ENCODE data around the gene SLC27A5.
"Not testable (repeated sequence)": the region's sequence is repeated elsewhere in the genome, so short reads cannot be mapped to it uniquely, and the experiment has no call there.

Gene SLC27A5

DNA sequence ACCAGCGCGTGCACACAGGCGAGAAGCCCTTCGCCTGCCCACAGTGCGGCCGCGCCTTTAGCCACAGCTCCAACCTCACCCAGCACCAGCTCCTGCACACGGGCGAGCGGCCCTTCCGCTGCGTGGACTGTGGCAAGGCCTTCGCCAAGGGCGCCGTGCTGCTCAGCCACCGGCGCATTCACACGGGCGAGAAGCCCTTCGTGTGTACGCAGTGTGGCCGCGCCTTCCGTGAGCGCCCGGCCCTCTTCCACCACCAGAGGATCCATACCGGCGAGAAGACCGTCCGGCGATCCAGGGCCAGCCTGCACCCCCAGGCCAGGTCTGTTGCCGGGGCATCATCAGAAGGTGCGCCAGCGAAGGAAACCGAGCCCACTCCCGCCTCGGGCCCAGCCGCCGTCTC lies 40.1 kb downstream of the SLC27A5 start:
- no peaks in the 10 kb centered on the region for H3K9me2 ChIP-seq (replicated peaks; ENCODE audit: insufficient read depth, low read length)
- H3K27ac ChIP-seq (ENCODE audit: low read length): no peak overlapping the region
- H3K9ac ChIP-seq (ENCODE audit: low read length): no peak overlapping the region
- no peak overlapping the region for H3K4me3 ChIP-seq (ENCODE audit: low read length)
- H3F3A ChIP-seq (ENCODE audit: insufficient read depth, low read length): peaks cover 8% of the 10 kb centered on the region
- H3K4me1 ChIP-seq (ENCODE audit: low read length): no peaks in the 10 kb centered on the region
- no peak for TF ChIP-seq EZH2phosphoT487 (IDR thresholded peaks at IDR 0.05; ENCODE audit: low read length)
- TF ChIP-seq, protein P1, sequence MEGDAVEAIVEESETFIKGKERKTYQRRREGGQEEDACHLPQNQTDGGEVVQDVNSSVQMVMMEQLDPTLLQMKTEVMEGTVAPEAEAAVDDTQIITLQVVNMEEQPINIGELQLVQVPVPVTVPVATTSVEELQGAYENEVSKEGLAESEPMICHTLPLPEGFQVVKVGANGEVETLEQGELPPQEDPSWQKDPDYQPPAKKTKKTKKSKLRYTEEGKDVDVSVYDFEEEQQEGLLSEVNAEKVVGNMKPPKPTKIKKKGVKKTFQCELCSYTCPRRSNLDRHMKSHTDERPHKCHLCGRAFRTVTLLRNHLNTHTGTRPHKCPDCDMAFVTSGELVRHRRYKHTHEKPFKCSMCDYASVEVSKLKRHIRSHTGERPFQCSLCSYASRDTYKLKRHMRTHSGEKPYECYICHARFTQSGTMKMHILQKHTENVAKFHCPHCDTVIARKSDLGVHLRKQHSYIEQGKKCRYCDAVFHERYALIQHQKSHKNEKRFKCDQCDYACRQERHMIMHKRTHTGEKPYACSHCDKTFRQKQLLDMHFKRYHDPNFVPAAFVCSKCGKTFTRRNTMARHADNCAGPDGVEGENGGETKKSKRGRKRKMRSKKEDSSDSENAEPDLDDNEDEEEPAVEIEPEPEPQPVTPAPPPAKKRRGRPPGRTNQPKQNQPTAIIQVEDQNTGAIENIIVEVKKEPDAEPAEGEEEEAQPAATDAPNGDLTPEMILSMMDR (IDR thresholded peaks at IDR 0.05; ENCODE audit: low read length): no peak
- no peak for TF ChIP-seq EZH2 (optimal IDR thresholded peaks at IDR 0.05; ENCODE audit: low read depth, low read length)
- no peak overlapping the region for H3K4me2 ChIP-seq (ENCODE audit: low read depth, low read length)
- H4K20me1 ChIP-seq (ENCODE audit: insufficient read depth, low read length): no peaks in the 10 kb centered on the region
- 0 out of 2 replicates have a peak, but pooled peaks cover 4% of the 10 kb centered on the region for H3K36me3 ChIP-seq (replicated peaks; ENCODE audit: insufficient read depth, low read length)
- H3K79me2 ChIP-seq (ENCODE audit: low read length): peaks cover 26% of the 10 kb centered on the region
- no peaks in the 10 kb centered on the region for H3K9me3 ChIP-seq (replicated peaks; ENCODE audit: insufficient read depth, low read length)
- no peak for DNase-seq
- no peak overlapping the region for H2AFZ ChIP-seq (ENCODE audit: low read length)
- no peaks in the 10 kb centered on the region for H3K27me3 ChIP-seq (replicated peaks; ENCODE audit: insufficient read depth, low read length)

DNA sequence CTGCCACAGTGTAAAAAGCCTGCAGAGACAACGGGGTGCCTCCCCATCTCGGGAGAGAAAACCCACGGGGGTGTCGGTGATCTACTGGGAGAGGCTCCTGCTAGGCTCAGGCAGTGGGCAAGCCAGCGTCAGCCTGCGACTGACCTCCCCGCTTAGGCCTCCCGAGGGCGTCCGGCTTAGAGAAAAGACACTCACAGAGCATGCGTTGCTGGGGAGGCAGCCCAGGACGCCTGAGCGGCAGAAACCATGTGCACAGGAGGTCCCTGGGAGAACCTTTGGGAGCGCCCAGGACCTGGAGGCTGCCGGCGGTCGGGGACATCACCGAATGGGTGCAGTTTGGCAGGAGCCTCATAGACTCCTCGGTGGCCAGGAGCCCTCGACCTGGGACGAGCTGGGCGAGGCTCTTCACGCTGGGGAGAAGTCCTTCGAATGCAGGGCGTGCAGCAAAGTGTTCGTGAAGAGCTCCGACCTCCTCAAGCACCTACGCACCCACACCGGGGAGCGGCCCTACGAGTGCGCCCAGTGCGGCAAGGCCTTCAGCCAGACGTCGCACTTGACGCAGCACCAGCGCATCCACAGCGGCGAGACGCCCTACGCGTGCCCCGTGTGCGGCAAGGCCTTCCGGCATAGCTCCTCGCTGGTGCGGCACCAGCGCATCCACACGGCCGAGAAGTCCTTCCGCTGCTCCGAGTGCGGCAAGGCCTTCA lies 40.8 kb downstream of the SLC27A5 start:
- not testable (repeated sequence) for H3K4me2 ChIP-seq (ENCODE audit: low read depth, low read length); H4K20me1 ChIP-seq (ENCODE audit: insufficient read depth, low read length); H3K9ac ChIP-seq (ENCODE audit: low read length); H3K27ac ChIP-seq (ENCODE audit: low read length); DNase-seq; H3K4me3 ChIP-seq (ENCODE audit: low read length); H3F3A ChIP-seq (ENCODE audit: insufficient read depth, low read length); H3K36me3 ChIP-seq (replicated peaks; ENCODE audit: insufficient read depth, low read length); H3K4me1 ChIP-seq (ENCODE audit: low read length); H2AFZ ChIP-seq (ENCODE audit: low read length); H3K9me3 ChIP-seq (replicated peaks; ENCODE audit: insufficient read depth, low read length); H3K9me2 ChIP-seq (replicated peaks; ENCODE audit: insufficient read depth, low read length); H3K27me3 ChIP-seq (replicated peaks; ENCODE audit: insufficient read depth, low read length)
- H3K79me2 ChIP-seq (ENCODE audit: low read length): peaks cover 26% of the 10 kb centered on the region

DNA sequence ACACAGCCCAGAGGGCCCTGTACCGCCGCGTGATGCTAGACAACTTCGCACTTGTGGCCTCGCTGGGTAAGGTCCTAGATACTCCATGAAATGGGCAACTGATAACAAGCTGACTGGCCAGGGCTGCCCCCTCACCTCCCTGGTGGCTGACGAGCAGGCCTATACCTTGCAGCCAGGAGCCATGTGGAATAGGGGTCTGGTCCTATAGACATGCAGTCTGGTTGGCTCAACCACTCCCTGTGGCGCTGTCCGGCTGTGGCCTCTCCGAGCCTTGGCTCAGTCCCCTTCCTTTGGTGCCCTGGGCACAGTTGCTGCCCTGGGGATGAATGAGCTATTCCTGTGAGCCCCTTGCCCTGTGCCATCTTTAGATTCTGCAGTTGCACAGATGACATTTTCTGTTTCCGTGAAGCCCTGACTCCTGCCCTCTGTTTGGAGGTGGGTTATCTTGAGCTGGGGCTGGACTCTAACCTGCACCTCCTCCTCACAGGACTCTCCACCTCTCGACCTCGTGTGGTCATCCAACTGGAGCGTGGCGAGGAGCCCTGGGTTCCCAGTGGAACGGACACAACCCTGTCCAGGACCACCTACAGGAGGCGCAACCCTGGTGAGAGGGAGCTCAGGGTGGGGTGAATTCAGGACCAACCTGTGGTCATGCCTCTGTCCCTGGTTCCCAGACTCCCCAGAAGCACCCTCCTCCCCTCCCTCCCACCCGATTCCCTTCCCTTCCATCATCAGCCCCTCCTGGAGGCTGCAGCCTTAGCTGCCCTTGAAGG lies 42.4 kb downstream of the SLC27A5 start:
- DNase-seq: no peak
- Histone ChIP-seq H2AFZ (ENCODE audit: low read length) (no peak overlapping the region), H4K20me1 (ENCODE audit: insufficient read depth, low read length) (no peaks in the 10 kb centered on the region), H3K9ac (ENCODE audit: low read length) (no peak overlapping the region), H3K4me2 (ENCODE audit: low read depth, low read length) (no peak overlapping the region), H3K79me2 (ENCODE audit: low read length) (peaks cover 26% of the 10 kb centered on the region), H3F3A (ENCODE audit: insufficient read depth, low read length) (no peaks in the 10 kb centered on the region), H3K9me3 (replicated peaks; ENCODE audit: insufficient read depth, low read length) (no peaks in the 10 kb centered on the region), H3K4me3 (ENCODE audit: low read length) (no peak overlapping the region), H3K27me3 (replicated peaks; ENCODE audit: insufficient read depth, low read length) (no peaks in the 10 kb centered on the region; the same call in 1 of the 2 replicates), H3K4me1 (ENCODE audit: low read length) (no peaks in the 10 kb centered on the region), H3K27ac (ENCODE audit: low read length) (no peak overlapping the region), H3K36me3 (replicated peaks; ENCODE audit: insufficient read depth, low read length) (0 out of 2 replicates have a peak, but pooled peaks cover 4% of the 10 kb centered on the region), H3K9me2 (replicated peaks; ENCODE audit: insufficient read depth, low read length) (no peaks in the 10 kb centered on the region)
- TF ChIP-seq EZH2 (optimal IDR thresholded peaks at IDR 0.05; ENCODE audit: low read depth, low read length) (no peak), EZH2phosphoT487 (IDR thresholded peaks at IDR 0.05; ENCODE audit: low read length) (no peak)
- TF ChIP-seq, protein P1 (IDR thresholded peaks at IDR 0.05; ENCODE audit: low read length): no peak

All from MM.1S (cell line).